GM04504 (cell line): ENCODE data around the gene SIN3A.
"Not testable (repeated sequence)": the region's sequence is repeated elsewhere in the genome, so short reads cannot be mapped to it uniquely, and the experiment has no call there.

Experiments used
- DNase-seq: peaks from one replicate; pipeline ENCODE4 v3.0.0-alpha.2; 2012; ENCODE audit warnings: low read depth

The SIN3A gene

DNA sequence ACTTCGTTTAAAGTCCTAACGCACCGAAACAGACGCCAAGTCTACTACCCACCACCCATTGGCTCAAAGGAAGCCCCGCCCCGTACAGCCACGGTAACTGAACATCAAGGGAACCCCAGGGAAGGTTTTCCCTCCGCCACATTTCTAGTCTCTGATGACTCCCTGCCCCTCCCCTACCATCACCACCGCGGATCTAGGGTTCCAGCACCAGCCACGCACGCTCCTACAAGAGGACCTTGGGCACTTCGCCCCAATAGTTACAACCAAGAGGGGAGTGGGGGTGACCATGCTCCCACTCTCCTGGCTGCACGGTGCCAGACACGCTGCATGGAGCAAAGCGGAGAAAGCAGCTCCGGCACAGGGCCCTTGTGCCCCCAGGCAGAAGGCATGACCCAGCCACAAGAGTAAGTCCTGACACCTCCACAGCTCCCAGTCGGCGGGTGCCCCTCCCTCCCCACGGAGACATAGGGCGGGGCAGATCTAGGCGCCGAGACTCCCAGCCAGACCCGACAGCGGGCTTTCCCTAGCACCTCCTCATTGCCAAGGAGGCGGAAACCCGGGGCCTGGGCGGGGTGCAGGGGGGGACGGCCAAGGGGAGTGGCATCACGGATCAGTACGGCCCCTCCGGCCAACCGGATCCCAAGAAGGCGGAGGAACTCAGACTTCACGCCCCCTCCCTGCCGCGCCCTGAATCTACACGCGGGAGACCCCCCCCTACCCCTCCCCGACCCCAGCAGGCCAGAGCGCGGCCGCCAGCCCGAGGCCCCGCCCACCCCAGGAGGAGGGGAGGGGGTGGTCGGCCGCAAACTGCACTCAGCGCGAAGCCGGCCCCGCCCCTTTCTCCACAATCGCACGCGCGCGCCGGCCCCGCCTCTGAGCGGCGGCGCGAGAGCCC lies 936 bp downstream of the SIN3A start:
- peak; percentile 93 for DNase-seq

DNA sequence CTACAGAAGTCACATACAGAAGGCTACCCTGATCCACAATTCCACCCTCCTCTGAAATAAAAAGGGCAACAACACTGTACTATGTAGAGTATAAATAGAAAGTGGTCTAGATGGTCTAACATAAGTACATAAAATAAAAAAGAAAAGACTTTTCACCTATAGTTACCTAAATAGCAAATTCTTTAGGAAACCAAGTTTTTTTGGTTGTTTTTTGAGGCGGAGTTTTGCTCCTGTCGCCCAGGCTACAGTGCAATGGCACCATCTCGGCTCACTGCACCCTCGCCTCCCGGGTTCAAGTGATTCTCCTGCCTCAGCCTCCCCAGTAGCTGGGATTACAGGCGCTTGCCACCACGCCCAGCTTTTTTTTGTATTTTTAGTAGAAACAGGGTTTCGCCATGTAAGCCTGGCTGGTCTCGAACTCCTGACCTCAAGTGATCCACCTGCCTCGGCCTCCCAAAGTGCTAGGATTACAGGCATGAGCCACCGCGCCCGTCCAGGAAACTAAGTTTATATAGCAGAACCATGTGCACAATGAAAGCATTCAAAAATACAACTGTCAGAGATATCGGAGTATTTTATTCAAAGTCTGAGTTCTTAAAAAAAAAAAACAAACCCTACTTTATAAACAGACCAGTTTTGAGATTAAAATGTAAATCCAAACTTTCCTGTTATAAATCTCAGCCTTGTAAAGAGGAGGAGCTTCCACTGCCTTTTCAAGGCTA lies 1.7 kb downstream of the SIN3A start:
- DNase-seq = no peak

DNA sequence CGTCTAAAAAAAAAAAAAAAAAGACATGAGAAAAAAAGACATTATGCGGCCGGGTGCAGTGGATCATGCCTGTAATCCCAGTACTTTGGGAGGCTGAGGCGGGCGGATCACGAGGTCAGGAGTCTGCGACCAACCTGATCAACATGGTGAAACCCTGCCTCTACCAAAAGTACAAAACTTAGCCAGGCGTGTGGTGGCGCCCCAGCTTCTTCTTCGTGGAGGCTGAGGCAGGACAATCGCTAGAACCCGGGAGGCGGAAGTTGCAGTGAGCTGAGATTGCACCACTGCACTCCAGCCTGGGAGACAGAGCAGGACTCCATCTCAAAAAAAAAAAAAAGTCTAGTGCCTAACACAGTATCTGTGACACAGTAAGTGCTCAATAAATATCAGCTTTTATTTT lies 3.3 kb downstream of the SIN3A start:
- DNase-seq = not testable (repeated sequence)

DNA sequence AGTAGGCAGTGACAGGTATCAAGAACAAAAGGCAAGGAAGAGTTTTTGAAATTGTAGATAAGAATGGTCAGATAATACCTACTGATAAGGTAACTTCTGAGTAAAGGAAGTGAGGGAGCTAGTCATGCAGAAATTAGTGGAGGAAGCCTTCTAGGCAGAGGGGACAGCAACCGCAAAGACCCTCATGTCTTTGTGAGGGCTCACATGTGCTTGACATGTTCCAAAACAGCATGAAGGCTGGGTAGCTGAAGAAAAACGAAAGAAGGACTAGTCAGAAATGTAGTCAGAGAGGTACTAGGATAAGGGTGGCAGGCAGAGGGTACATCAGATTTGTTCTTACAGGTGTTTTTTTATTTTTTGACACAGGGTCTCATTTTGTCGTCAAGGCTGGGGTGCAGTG lies 5.3 kb downstream of the SIN3A start:
- DNase-seq = no peak

DNA sequence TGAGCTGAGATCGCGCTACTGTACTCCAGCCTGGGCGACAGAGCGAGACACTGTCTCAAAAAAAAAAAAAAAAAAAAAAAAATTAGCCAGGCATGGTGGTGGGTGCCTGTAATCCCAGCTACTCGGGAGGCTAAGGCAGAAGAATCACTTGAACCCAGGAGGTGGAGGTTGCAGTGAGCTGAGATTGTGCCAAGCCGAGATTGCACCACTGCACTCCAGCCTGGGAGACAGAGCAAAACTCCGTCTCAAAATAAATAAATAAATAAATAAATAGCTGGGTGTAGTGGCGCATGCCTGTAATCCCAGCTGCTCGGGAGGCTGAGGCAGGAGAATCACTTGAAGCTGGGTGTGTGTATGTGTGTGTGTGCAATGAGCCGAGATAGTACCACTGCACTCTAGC lies 6.2 kb downstream of the SIN3A start:
- not testable (repeated sequence) for DNase-seq

DNA sequence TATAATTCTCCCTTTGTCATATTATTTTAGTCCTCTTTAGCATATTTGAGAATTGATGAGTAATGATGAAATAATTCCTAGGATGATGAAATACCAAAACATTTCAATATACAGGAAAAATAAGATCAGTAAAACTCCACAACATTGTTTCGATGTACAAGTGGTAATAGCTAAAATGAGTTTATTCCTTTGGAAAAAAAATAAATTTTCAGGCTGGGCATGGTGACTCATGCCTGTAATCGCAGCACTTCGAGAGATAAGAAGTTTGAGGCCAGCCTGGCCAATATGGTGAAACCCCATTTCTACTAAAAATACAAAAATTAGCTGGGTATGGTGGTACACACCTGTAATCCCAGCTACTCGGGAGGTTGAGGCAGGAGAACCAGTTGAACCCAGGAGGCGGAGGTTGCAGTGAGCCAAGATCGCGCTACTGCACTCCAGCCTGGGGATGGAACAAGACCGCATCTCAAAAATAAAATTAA lies 7.5 kb downstream of the SIN3A start:
- not testable (repeated sequence) for DNase-seq

DNA sequence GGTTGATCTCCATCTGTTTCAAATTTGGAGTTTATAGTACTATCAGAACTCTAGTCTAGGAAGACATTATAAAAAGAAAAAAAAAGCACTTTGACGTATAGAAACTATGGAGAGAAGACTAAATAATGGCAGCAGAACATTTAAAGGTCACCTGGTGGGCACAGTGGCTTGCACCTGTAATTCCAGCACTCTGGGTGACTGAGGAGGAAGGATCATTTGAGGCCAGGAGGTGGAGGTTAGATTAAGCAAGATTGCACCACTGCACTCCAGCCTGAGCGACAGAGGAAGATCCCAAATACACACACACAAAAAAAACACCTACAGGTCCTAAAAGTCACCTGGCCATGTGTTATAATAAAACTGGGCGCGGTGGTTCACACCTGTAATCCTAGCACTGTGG lies 13.8 kb downstream of the SIN3A start:
- no peak for DNase-seq

DNA sequence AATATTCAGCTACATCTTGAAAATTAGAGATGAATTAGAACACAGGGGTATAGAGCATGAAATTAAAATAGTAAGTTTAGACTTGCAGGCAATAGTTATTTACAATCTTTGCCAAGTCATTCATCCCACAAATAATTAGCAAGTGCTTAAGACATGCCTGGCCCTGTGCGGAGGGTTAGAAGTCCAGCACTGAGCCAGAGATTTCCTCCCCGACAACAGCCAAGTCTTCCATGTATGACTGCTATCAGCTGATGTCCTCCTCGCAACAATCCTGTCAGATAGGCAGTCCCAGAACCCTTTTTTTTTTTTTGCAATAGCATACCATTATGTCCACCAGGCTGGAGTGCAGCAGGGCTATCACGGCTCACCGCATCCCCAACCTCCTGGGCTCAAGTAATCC lies 14.6 kb downstream of the SIN3A start:
- DNase-seq = no peak

DNA sequence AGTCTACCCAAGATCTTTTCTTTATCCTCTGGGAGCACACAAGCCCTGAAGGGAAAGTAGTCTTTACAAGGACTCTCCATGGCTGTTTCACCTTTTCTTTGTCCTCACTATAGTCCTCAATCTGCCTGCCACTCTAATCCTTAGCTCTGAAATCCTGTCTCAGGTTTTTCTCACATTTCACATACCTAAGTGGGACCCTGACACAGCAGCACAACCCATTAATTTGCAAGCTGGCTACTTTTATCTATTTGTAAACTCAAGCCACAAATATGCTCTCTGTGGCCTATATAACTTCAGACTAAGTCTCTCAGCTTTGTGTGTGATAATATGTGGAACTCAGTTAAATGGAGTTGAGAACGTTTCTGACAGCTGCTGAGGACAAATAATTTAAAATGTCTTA lies 19.8 kb downstream of the SIN3A start:
- no peak for DNase-seq

DNA sequence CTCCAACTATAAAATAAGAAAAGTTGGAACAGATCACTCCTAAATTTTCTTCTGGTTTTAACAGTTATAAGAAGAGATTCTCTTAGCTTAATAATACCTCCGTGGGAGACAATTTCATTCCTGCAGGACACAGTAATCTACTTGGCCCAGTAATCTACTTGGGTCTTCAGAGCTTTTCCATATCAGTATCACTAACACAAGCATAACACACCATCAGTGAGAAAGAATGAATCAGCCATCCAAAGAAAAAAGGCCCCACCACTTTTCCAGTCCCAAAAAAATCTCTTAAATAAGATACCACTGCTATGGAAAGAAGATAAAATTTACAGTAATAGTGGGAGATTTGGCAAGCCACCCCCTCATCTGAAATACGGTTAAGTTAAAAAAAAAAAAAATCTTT lies 20.2 kb downstream of the SIN3A start:
- DNase-seq = no peak

DNA sequence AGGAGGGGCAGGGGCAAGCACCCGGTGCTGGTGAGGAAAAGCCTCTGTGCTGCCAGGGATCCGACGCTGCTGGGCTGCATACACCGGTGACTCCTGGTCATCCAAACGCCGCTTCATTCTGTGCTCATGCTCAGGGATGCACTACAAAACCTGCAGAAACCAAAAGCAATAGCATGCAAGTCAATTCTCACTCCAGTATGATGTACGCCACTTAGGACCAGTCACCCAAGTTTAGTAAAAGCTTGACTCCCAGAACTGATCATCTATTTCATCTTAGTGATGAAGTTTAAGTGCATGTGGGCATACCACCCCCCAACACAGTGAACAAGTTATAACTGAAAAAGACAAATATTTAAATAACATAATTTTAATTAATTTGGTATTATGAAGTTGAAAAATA lies 21.2 kb downstream of the SIN3A start:
- no peak for DNase-seq

DNA sequence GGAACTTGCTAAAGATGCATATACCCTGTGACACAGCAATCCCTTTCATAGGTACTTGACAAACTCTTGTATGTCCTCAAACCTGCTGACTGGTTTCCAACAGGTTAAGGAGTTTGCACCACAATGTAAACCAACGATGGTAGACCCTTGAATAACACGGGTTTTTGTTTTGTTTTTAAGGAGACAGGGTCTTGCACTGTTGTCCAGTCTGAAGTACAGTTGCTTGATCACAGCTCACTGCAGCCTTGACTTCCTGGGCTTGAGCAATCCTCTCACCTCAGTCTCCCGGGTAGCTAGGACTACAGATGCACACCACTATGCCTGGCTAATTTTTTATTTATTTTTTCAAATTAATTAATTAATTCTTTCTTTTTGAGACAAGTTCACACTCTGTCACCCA lies 23.3 kb downstream of the SIN3A start:
- DNase-seq = no peak

DNA sequence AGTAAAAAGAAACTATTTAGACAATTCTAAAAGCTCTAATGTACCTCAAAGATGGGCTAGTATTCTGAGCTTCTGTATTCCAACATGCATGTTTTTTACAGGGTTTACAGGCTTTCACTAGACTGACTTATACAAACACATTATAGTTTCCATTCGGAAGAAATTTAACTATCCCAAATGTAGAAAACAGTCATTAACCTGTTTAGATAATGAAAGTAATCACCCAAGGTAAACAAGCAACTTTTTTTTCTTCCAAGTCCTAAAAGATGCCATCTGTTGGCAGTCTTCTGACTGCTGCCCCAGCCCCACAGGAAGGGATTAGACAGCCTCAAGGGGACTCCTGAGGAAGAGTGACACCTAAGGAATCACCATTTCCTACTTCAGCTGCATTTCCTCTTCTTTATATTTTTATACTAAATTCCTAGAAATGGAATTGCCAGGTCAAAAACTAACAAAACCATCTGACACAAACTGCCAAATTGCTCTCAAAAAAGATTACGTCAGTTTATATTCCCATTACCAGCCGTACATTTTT lies 25.5 kb downstream of the SIN3A start:
- no peak for DNase-seq

DNA sequence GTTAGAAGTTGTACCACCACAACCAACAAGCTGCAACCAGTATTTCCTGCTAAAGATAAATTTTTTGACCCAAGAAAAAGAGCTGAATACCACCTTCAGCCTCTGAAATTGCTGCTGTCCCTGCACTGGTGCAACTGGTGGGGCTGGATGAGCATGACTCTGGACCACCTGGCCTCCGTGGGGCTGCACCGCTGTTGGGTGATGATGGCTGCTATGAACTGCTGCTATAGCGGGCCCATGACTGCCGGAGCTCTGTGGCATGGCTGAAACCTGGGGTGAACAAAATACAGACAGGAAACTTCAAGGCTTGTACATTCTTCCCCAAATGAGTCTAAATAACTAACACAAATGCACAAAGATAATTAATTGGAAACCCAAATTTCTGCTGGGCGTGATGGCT lies 28.9 kb downstream of the SIN3A start:
- DNase-seq = no peak

DNA sequence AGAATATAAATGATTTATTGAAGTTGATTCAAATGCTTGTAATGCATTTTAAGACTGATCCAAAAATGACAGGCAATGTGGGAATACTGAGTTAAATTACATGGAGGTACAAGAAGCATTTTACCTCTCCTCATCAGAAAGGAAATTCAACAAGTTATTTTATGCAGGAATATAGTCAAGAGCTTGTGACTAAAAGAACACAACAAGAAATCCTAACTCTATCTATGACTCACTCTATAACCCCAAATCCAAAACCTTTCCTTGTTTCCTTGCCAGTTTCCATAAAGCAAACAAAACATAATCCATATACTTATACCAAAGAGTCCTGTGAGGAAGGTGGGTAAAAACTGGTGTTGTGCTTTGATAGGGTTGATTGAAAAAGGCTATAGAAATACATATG lies 30.8 kb downstream of the SIN3A start:
- no peak for DNase-seq

DNA sequence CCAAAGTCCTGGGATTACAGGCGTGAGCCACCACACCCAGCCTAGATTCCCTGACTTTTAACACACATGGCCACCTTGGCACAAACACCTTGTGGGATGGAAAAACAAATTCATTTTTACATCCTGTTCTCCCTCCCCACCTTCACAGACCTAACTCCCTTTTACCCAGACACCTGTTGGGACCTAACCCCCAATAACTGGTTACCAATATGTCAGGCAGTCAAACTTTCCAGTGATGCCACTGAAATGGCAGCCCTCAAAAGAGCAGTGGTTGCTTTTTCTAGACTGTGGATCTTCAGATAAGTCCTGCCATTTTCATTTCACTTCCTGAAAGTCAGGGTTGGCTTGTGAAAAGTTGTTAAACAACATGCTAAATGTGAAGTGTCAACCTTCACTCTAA lies 34.9 kb downstream of the SIN3A start:
- DNase-seq = no peak

DNA sequence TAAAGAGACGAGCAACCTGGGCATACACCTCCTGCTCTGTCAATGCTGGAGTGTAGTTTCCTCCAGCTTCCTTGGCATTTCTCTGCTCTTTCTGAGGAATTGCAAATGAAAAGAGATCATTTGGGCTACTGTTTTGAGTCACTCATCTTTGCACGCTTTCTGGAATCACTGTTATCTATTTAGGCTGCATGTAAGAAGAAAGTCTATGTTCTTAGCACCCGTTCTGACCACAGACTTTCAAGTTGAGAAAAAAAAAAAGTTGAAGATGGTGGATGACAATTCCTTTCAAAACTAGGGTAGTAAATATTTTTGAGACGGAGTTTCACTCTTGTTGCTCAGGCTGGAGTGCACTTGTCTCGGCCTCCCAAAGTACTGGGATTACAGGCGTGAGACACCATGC lies 41.3 kb downstream of the SIN3A start:
- DNase-seq = no peak

DNA sequence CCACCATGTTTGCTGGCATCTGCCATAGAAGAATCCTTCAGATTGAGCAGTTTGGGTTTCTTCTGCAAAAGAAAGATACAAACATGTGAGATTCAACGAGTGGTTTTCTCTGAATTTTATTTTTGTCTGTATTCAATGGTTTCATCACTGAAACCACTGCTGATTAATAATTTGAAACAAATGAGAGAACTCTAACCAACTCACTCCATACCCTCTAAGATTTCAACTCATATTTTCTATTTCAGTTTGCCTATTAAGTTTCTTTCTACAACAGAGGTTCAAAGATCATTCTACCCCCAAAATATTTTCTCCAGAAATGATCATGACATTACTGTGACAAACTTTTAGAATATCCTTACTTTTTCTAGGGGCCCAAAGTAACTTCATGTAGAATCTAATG lies 44.4 kb downstream of the SIN3A start:
- DNase-seq = no peak

DNA sequence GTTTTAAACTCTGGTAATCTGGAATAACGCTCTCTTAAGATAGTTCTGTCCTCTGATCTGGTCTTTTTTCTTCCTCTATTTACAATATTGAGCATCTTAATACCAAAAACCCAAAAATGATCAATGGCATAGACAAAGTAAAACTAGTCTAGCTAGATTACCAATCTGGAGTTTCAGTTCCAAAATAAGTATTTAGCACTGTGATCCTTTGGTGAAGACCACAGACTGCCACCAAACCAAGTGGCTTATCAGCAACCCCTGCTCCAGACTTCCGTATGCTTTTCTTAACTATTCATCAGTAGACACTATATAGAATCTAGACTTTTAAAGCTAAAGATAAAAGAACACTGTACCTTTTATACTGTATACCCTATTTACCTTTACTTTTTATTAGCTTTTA lies 47.6 kb downstream of the SIN3A start:
- no peak for DNase-seq

DNA sequence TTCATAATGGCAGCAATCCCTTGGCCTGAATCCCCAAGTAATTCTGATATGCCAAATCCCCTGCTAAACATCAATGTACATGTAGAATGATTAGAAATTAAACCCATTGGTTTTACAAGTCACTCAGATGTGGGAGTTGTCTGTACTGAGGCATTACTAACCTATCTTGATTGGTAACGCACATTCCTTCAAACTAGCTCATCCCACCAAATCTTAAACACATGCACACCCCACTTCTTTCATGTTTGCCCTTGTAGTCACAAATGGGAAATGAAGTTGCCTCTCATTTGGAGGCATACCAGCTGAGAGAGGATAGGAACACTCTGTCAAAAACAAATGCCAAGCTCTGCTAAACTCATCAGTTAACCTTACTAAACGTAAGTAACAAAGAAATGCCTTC lies 54.0 kb downstream of the SIN3A start:
- peak; percentile 3 for DNase-seq

DNA sequence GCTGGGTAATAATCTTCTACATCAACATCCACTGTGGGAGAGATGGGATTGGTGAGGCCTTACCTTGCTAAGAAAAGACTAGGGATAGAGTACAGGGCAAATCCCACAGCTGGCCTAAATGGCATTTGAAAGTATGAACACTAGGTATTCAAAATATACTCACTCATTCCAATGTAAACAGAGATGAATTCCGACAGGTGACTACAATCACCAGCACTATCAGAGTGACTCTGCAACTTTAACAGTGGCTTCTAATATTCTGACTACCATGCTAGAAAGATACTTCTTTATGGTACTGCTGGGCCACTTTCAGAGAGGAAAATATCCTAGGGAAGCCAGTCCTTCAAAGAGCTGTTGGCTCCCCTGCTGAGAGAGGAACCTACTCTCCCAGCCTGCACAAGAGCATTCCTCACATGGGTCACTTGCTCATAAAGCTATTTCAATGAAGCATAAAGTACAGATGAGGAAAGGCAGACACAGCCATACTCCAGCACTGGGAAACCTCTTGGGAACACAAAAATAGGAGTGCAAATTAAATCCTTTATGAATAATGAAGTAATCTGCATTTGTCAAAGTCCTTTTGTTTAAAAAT lies 61.6 kb downstream of the SIN3A start:
- DNase-seq = no peak

DNA sequence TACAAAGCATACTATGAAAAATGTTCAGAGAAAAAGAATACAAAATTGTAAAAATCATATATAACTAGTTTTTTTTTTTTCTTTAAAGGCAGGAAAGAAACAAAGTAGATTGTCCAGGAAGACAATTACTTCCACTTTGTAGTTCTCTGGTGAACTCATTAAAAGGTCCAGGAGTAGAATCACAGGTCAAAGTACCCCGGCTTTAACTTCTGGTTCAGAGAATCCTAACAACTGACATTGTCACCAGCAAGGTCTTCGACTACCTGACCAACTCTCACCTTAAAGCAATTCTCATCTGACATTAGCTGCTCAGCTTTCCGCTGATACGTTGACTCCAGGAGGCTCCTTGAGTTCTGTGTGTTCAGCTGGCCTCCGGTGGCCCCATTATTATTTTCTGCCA lies 67.5 kb downstream of the SIN3A start:
- DNase-seq = not testable (repeated sequence)

DNA sequence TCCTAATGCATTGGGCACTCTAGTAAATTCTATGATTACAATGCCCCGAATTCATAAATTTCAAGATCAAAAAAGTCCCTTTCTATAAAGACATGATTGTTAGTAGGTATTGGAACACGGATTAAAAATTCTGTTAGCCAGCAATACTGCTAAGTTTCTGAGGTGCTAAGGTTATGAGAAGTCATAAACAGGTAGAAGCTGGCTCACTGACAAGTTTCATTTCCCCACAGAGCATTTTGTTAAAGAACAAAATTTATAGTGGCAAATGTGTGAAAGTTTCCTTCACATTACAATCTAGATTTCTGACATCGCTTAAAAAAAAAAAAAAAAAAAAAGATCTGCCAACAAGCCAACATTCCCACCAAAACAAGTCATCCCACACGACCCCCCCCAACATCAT lies 70.7 kb downstream of the SIN3A start:
- DNase-seq = no peak
